ENCODE results near the gene KRT6B.
"Not testable (repeated sequence)": the region's sequence is repeated elsewhere in the genome, so short reads cannot be mapped to it uniquely, and the experiment has no call there.

KRT6B gene

GRCh38 chr12:52416795-52417194 is 35.2 kb downstream of the KRT6B start:
- no peaks in the 10 kb centered on the region for H3K36me3 ChIP-seq
- H3K4me2 ChIP-seq: no peak overlapping the region
- no peak overlapping the region for H3K4me3 ChIP-seq
- no peak overlapping the region for H3K9ac ChIP-seq
- H4K20me1 ChIP-seq: no peaks in the 10 kb centered on the region
- no peaks in the 10 kb centered on the region for H3K27me3 ChIP-seq
- no peak overlapping the region for H3K27ac ChIP-seq
- peaks cover 15% of the 10 kb centered on the region for H3K4me1 ChIP-seq
- TF ChIP-seq Cebpa-rat (IDR thresholded peaks at IDR 0.05): no peak
- H3K9me3 ChIP-seq: no peaks in the 10 kb centered on the region

- Histone ChIP-seq H3K9ac (no peak overlapping the region), H3K4me1 (peaks cover 15% of the 10 kb centered on the region), H3K4me3 (no peak overlapping the region), H4K20me1 (no peaks in the 10 kb centered on the region), H3K36me3 (no peaks in the 10 kb centered on the region), H3K27me3 (no peaks in the 10 kb centered on the region), H3K4me2 (no peak overlapping the region), H3K9me3 (no peaks in the 10 kb centered on the region), H3K27ac (no peak overlapping the region)
- TF ChIP-seq Cebpa-rat (IDR thresholded peaks at IDR 0.05): no peak
These were observed 35.8 kb downstream of the KRT6B start for GRCh38 chr12:52415870-52416750.

DNA sequence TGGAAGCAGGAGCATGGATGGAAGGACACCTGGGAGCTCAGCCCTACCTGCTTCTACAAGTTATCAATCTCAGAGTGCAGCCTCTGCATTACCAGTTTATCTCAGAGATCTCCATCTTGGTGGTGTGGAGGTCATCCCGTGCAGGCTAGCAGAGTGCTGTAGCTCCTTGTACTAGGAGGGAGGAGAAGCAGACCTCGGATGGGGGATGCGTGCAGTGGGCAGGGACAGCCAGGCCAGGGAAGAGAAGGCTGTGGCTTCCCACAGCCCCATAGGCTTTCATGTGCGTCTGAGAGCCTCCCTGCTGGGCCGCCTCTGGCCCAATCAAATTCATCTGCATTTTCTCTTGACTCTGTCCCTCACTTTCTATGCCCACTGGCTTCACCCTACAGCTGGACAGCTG is 37.0 kb downstream of the KRT6B start:
- Histone ChIP-seq H3K4me1 (peaks cover 13% of the 10 kb centered on the region), H3K9me3 (no peaks in the 10 kb centered on the region), H4K20me1 (no peaks in the 10 kb centered on the region), H3K9ac (no peak overlapping the region), H3K27me3 (no peaks in the 10 kb centered on the region), H3K27ac (no peak overlapping the region), H3K4me3 (no peak overlapping the region), H3K36me3 (no peaks in the 10 kb centered on the region), H3K4me2 (no peak overlapping the region)
- no peak for TF ChIP-seq Cebpa-rat (IDR thresholded peaks at IDR 0.05)

GRCh38 chr12:52413782-52414345 is 38.1 kb downstream of the KRT6B start:
- no peak overlapping the region for H3K27ac ChIP-seq
- H3K4me2 ChIP-seq: no peak overlapping the region
- H3K4me3 ChIP-seq: no peak overlapping the region
- H3K9me3 ChIP-seq: no peaks in the 10 kb centered on the region
- no peak for TF ChIP-seq Cebpa-rat (IDR thresholded peaks at IDR 0.05)
- no peaks in the 10 kb centered on the region for H3K27me3 ChIP-seq
- H3K4me1 ChIP-seq: peaks cover 6% of the 10 kb centered on the region; the same call in 1 of the 2 replicates
- no peaks in the 10 kb centered on the region for H3K36me3 ChIP-seq
- H4K20me1 ChIP-seq: no peaks in the 10 kb centered on the region
- H3K9ac ChIP-seq: no peak overlapping the region

DNA sequence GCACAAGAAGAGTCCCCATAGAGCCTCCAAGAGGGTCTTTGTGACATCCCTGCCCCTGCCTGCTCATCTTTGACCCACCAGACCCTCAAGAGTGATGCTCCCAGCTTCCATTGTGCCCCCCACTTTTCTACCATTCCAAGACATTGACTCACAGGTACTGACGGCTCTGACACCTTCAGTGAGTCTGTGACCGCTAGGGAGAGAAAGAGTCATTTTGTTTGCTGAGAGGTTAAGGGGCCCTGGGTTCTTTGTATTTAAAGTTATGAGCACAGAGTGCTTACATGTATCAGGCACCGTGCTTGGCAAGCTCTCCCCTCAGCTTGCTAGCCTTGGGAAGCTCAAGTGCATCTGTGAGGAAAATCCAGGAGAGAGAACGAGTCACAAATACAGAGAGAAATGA is 38.7 kb downstream of the KRT6B start:
- Histone ChIP-seq H3K27ac (no peak overlapping the region), H3K9me3 (no peaks in the 10 kb centered on the region), H3K4me1 (peaks cover 6% of the 10 kb centered on the region; the same call in 1 of the 2 replicates), H3K4me2 (no peak overlapping the region), H3K4me3 (no peak overlapping the region), H3K36me3 (no peaks in the 10 kb centered on the region), H3K27me3 (no peaks in the 10 kb centered on the region), H4K20me1 (no peaks in the 10 kb centered on the region), H3K9ac (no peak overlapping the region)
- TF ChIP-seq Cebpa-rat (IDR thresholded peaks at IDR 0.05): no peak

DNA sequence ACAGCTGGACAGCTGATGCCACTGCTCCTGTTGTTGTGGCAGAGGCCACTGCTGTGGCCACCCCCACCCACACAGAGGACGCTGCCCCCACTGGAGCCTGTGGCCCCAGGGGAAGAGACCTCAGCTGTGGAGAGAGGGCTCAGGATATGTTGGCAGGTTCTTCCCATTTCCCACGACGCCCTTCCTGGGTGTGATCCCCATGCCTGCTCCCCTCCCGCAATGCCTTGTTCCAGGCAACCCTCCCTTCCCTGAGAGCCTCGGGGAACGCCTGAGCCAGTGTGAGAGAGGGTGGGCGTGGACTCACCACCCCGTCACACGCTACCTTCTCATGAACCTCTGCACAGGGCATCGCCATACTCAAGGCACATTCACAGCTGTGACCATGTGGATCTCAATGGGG is 40.1 kb downstream of the KRT6B start:
- H3K36me3 ChIP-seq: no peaks in the 10 kb centered on the region
- H3K4me3 ChIP-seq: no peak overlapping the region
- H3K9me3 ChIP-seq: no peaks in the 10 kb centered on the region
- H3K4me2 ChIP-seq: no peak overlapping the region
- H3K4me1 ChIP-seq: peaks cover 6% of the 10 kb centered on the region; the same call in 1 of the 2 replicates
- H4K20me1 ChIP-seq: no peaks in the 10 kb centered on the region
- no peak overlapping the region for H3K27ac ChIP-seq
- TF ChIP-seq Cebpa-rat (IDR thresholded peaks at IDR 0.05): no peak
- no peaks in the 10 kb centered on the region for H3K27me3 ChIP-seq
- H3K9ac ChIP-seq: no peak overlapping the region

- not testable (repeated sequence) for H3K27me3 ChIP-seq, H3K9me3 ChIP-seq, H4K20me1 ChIP-seq, H3K9ac ChIP-seq, H3K4me2 ChIP-seq, H3K4me1 ChIP-seq, H3K4me3 ChIP-seq, H3K36me3 ChIP-seq, H3K27ac ChIP-seq
These were observed 41.2 kb downstream of the KRT6B start for GRCh38 chr12:52410589-52411248.

DNA sequence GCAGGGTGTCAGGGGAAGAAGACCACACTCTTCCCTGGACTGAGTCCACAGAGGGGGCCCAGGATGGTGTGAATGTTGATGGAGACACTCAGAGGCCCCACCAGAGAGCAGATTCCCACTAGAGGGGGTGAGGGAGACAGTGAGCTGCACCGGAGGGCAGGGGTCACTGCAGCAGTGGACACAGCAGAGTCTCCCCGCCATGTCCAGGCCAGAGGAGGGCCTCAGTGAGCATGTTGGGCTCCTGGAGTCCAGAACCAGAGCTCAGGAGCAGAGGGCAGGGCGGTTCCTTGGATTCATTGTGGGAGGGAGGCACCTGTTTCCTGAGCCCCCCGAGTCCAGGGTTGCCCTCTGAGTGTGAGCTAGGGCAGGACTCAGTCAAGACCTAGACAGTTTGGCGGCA is 44.0 kb downstream of the KRT6B start:
- no peaks in the 10 kb centered on the region for H3K36me3 ChIP-seq
- no peaks in the 10 kb centered on the region for H4K20me1 ChIP-seq
- no peak overlapping the region for H3K9ac ChIP-seq
- no peak overlapping the region for H3K4me2 ChIP-seq
- H3K27ac ChIP-seq: no peak overlapping the region
- H3K4me3 ChIP-seq: no peak overlapping the region
- no peaks in the 10 kb centered on the region for H3K4me1 ChIP-seq
- H3K9me3 ChIP-seq: no peaks in the 10 kb centered on the region
- no peak for TF ChIP-seq Cebpa-rat (IDR thresholded peaks at IDR 0.05)
- no peaks in the 10 kb centered on the region for H3K27me3 ChIP-seq

- no peak within 1 kb of the TSS for H3K4me3 ChIP-seq
- no peak within 1 kb of the TSS for H3K9ac ChIP-seq
- no peaks in the 10 kb centered on the region for H3K36me3 ChIP-seq
- H3K4me2 ChIP-seq: no peak within 1 kb of the TSS
- H3K27me3 ChIP-seq: no peaks in the 10 kb centered on the region
- no peaks in the 10 kb centered on the region for H4K20me1 ChIP-seq
- H3K27ac ChIP-seq: no peak within 1 kb of the TSS
- H3K9me3 ChIP-seq: no peaks in the 10 kb centered on the region
- H3K4me1 ChIP-seq: no peaks in the 10 kb centered on the region
- TF ChIP-seq Cebpa-rat (IDR thresholded peaks at IDR 0.05): no peak
These were observed 46.0 kb downstream of the KRT6B start, which contains the start of gene KRT82 for GRCh38 chr12:52405922-52406385. KRT82 (minus strand) TSS chr12:52406335; CDS start chr12:52406277, 58 bp downstream.

- Histone ChIP-seq H3K27me3 (no peaks in the 10 kb centered on the region), H3K9me3 (no peaks in the 10 kb centered on the region), H3K36me3 (no peaks in the 10 kb centered on the region), H3K4me3 (no peak overlapping the region), H3K4me1 (no peaks in the 10 kb centered on the region), H3K9ac (no peak overlapping the region), H3K27ac (no peak overlapping the region), H4K20me1 (no peaks in the 10 kb centered on the region), H3K4me2 (no peak overlapping the region)
- TF ChIP-seq Cebpa-rat (IDR thresholded peaks at IDR 0.05): no peak
These were observed 47.0 kb downstream of the KRT6B start for GRCh38 chr12:52404951-52405350.
